HG02884 (cell line): ENCODE data around the gene TAP2.
A peak's percentile ranks its signal among the peaks of the same experiment; 100 is the strongest.

Source experiments
- ATAC-seq: cut with Tn5 transposase; IDR thresholded peaks from one replicate; pipeline ENCODE4 v1.9.1; 2021; ENCODE audit warnings: mild to moderate bottlenecking, moderate library complexity; ENCODE audit not compliant: unreplicated experiment

The TAP2 gene

DNA sequence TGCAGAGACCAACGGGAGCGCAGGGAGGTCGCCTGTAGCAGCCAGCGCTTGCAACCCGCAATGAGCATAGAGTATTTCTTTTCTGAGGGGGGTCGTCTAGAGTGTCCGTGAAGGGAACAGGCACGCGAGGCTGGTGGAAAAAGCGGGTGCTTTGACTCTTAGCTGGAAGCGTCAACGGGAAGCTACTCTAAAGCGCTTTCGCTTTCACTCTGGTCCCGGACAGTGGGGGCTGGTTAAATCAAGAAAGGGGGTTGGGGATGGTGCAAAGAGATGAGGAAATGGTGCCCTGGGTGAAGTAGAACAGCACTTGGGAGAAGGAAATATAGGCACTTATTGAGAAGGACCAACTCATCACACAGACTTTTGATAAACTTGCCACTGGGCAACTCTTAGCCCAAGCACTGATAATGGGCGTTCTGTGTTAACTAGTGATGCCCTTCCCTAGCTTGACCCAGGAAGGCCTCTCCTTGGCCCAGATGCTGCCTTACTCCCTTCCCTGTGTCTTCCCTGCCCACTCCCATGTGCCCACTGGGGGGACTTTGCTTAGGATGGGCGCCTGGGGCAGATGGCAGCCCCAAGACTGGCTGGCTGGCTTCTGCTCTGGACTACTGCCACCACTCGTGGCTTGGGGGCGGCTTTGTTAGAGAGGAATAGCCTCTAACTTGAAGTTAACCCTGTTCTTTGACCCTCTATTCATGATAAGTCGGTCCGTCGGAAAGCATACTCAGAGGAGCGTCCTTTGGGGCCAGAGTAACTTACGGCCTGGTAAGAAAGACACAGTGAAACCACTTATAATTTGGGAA, 16.0 kb upstream of the TAP2 start:
- peak; percentile 22 for ATAC-seq

DNA sequence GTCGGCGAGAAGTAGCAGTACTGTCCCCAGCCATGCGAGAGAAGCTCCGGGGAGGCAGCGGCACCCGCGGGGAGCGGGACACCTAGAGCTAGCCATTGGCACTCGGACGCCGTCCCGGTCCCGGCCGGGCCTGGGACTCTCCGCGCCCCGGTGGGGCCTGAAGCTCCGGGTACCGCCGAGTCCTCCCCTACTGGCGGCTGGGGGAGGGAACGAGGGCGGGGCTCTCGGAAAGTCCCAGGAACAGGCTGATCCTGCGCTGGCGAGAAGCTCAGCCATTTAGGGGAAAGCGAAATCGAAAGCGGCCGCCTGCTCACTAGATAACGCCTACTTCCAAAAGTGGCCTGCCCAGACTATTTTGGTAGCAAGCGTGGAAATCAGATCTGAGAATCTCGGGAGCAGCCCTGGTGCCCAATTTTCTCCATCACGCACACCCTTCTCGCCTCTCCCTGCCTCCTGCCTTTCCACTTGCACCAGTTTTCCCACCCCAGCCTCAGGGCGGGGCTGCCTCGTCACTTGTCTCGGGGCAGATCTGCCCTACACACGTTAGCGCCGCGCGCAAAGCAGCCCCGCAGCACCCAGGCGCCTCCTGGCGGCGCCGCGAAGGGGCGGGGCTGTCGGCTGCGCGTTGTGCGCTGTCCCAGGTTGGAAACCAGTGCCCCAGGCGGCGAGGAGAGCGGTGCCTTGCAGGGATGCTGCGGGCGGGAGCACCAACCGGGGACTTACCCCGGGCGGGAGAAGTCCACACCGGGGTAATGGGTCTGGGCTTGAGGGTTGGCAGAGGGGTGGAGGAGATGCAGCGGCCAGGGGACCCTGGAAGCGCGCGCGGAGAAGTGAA, 15.2 kb upstream of the TAP2 start, which contains the start of the genes PSMB9 and TAP1:
PSMB9 (plus strand) TSS at position 652 of the 835 bp plus-strand sequence; CDS start at position 690, 38 bp downstream.
TAP1 (minus strand) TSS at position 164 of the 835 bp plus-strand sequence; CDS start at position 96, 68 bp downstream.
- peak; percentile 82 for ATAC-seq

GRCh38 chr6:32852844-32853540, 14.5 kb upstream of the TAP2 start:
- no peak for ATAC-seq

- ATAC-seq: no peak
These were observed 13.7 kb upstream of the TAP2 start for GRCh38 chr6:32852018-32852843.

DNA sequence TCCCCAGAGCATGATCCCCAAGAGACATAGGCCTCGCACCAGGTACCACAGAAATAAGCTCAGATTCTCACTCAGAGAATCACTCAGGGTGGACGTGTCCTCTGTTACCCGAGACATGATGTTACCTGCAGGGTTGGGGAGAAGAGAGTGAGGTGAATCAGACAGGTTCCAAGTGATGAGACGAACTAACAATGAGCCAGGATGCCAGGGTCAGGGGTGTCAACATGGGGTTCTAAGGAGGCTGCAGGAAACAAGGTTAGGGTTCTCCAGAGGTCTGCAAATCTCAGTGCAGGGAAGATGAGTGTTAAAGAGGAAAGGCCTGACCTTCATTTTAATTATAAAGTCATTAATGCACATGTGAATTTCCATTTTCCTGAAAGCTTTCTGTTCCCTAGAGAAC, 12.5 kb upstream of the TAP2 start:
- ATAC-seq: no peak

DNA sequence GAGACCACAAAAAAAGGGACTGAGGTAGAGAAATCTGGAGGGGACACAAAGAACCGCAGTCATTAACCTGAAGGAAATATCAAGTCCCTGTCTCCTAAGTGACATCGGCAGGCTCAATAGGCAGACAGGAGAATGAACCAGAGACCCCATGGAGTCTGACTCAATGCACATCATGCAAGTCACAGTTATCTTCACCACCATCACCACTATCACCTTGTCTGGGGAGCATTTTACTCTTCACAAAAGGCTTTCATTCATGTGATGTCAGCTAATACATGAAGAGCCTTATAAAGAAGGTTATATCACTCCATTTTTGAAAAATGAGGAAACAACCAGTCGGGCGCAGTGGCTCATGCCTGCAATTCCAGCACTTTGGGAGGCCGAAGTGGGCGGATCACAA, 10.6 kb upstream of the TAP2 start:
- ATAC-seq: no peak

DNA sequence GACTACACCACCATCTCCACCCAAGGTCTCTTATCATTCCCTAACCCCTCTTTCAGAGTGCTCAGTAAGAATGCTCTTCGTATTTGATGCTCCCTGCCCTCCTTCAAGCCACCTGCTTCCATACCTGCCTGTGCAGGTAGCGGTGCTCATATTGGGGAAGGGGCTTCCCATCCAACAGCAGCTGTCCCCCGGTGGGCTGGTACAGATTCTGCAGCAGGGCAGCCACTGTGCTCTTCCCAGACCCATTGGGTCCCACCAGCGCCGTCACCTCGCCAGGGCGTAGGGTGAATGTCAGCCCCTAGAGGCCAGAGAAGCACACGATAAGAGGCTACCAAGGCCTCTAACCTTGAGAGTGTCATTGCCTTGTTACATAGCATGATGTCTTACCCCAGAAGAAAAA, 9.3 kb upstream of the TAP2 start:
- ATAC-seq: no peak

GRCh38 chr6:32847004-32847403, 8.5 kb upstream of the TAP2 start:
- no peak for ATAC-seq

- ATAC-seq: no peak
These were observed 6.9 kb upstream of the TAP2 start for GRCh38 chr6:32845384-32845884.

GRCh38 chr6:32844839-32845383, 6.4 kb upstream of the TAP2 start:
- ATAC-seq: no peak

- ATAC-seq: peak; percentile 61
These were observed 5.7 kb upstream of the TAP2 start, which contains the start of gene PSMB8 for GRCh38 chr6:32843979-32844838. TSS of gene PSMB8 (minus strand) at chr6:32844047. CDS start at chr6:32843996, 51 bp downstream.

GRCh38 chr6:32843331-32843978, 4.9 kb upstream of the TAP2 start:
- no peak for ATAC-seq

DNA sequence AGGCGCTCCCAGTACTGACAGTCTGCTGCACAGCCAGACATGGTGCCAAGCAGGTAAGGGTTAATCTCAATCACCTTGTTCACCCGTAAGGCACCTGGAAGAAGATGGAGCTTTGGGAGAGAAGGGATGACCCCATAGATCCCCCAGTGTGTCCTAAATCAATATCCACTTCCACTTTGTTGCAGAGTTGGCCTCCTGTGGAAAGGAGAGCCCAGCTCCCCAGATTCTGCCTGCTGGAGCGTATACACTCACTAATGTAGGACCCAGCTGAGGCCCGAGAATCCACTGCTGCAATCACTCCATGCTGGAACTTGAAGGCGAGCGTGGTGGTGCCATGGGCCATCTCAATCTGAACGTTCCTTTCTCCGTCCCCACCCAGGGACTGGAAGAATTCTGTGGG, 4.2 kb upstream of the TAP2 start:
- no peak for ATAC-seq

DNA sequence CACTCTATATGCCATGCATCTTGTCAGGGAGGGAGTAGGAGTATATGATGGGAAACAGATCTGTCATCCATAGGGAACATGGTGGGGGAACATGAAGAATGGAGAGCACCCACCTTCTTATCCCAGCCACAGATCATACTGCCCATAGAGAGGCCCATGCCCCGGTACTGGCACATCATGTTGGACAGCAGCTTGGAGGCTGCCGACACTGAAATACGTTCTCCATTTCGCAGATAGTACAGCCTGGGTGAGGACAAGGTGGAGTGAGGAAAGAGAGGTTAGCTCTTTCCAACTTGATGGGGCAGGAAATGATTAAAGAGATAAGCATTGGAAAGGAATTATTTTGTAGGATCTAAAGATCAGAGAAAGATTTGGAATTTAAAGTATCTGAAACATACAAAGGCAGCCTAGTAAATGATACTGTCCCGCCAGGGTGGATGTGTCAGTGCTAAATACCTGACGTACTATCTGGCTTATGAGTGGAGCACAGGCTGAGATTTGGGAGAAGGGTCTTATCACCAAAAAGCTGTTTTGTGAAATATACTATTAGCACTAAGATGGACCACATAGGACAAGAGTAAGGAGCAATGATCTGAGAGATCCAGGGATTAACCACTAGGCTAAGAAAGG, 3.6 kb upstream of the TAP2 start:
- no peak for ATAC-seq

DNA sequence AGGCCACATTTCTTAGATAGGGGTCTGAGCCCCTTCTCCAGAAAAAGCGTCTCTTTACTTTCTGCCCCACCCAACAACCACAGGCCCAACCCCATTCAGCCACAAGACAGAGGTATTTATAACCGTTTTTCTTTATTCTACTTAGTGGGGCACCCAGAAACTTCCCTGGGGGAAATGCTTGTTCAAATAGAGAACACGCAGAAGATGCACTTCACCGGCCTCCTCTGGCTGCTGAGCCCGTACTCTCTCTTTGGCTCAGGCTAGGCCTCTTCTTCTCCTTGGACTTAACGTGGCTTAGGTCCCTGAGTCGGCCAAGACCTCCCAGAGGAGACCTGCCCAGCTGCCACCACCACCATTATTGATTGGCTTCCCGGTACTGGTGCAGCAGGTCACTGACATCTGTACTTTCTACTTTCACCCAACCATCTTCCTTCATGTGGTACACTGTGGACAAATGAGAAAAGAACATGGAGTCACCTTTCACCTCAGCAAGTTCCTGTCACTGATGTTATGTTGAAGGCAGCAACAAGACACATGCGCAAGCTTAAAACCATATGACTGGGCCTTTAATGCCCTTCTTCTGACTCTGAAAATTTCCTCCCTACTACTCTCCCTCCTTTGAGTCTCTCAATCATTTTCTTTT, 2.2 kb upstream of the TAP2 start:
- ATAC-seq: no peak

DNA sequence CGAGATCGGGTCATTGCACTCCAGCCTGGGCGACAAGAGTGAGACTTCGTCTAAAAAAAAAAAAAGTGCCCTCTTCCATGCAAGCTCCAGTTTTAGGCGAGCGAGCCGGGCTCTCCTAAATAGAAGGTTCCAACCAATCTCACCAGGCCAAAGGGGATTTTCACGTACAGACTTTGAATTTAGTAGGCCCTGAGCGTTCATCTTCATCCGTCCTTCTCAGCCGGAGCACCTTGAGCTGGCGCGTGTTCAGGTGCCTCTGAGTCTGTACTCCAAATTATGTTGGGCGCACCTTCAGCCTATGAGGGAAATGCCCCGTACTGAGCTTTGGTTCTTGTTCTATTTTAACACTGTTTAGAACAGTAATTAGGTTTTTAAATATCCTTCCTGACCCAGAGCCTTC, 817 bp upstream of the TAP2 start:
- ATAC-seq: no peak

DNA sequence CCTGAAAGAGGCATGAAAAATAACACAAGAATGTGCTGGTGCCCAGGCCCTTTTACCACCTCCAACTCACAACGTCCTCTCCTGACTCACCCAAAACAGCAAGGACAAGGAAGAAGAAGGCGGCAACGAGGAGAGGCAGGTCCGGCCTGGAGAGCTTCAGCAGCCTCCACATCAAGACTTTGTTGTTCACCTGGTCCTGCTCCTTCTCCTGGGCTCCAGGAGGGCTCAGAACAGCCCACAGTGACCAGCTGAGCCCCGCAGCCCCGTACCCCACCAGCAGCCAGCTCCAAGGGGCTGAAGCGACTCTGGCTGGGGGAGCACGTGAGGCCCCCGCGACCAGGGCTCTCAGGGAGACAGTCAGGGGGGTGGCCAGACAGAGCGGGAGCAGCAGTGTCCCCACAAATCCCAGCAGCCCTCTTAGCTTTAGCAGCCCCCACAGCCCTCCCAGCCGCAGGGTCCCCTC, 857 bp downstream of the TAP2 start:
- ATAC-seq: no peak
